GM18505 (cell line): ENCODE measurements around the gene DPPA4.

ENCODE experiments used
- ATAC-seq: cut with Tn5 transposase; IDR thresholded peaks from one replicate; pipeline ENCODE4 v1.9.1; 2021; ENCODE audit not compliant: unreplicated experiment
- POLR2A ChIP-seq: IDR thresholded peaks from 4 replicates; pipeline ENCODE4 v1.6.1; 2011; ENCODE audit warnings: borderline replicate concordance; ENCODE audit not compliant: insufficient read depth, insufficient read length; ENCODE audit errors: extremely low read depth

Gene DPPA4

DNA sequence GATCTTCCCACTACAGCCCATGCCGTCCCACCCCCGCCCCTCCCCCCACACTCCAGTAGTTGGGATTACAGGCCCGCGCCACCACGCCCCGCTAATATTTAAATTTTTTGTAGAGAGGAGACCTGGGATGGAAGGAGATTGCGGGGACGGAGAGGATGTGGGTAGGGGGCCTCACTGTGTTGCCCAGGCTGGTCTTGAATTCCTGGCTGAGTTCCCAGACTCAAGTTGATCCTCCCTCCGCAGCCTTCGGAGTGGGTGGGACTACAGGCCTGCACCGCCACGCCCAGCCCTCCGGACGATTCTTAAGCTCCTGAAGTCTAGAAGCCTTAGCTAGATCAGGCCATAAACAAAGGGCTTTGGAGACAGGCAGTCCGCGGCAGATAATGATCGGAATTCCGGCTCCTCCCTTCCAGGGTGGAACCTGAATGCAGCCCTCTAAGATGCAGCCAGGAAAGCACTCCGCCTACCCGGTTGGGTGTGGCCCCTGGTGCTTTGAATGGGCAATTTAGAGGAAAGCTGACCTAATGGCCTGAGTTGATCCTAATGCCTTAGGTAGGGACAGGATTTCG, 21.1 kb downstream of the DPPA4 start, which contains the start of gene DPPA2:
Gene DPPA2, minus strand, starts transcription at position 356 of the 569 bp plus-strand sequence. CDS start 1,975 bp downstream, outside the sequence.
- ATAC-seq, result no peak
- TF ChIP-seq POLR2A, result no peak

GRCh38 chr3:109313061-109313460, 24.3 kb downstream of the DPPA4 start:
- no peak for ATAC-seq
- TF ChIP-seq POLR2A, result no peak

DNA sequence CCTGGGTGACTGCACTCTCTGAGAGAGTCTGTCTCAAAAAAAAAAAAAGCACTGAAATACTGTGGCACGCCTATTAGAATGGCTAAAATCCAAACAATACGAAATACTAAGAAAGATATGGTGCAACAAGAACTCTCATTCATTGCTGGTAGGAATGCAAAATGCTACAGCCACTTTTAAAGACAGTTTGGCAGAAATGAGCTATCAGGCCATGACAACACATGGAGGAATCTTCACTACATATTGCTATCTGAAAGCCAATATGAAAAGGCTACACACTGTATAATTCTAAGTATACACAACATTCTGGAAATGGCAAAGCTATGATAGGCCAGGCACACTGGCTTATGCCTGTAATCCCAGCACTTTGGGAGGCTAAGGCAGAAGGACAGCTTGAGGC, 39.9 kb downstream of the DPPA4 start:
- no peak for TF ChIP-seq POLR2A
- ATAC-seq, result no peak

DNA sequence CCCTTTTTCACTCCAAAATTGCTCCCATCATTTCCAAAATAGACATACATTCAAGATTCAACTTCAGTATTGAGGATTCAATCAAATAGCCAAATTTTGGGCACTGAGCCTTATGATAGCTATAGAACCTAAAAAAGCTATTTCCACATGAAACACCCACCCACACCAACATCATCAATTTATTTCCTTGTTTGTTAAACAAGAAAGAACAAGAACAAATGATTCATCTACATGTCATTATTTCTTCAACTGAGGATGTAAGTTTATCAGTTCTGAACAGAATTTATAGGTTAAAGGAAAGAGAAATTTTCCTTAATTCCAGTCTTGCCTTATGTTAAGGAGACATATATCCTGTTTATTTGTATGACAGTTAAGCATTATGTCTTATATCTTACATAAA, 53.3 kb downstream of the DPPA4 start:
- no peak for ATAC-seq
- TF ChIP-seq POLR2A, result no peak

DNA sequence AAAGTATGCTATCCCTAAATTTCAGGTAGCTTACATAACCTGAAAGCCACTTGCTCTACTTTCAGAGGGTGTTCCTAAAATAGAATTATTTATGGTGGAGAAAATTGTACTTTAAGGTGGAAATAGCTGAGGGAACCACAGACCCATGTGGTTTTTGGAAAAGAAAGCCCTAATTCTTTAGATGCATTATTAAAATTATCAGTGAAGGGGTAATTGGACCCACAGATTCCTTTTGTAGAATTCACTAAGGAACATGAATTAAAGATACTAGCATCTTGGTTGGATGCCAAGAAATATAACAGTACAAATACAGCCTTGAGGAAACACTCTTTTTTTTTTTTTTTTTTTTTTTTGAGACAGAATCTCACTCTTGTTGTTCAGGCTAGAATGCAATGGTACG, 58.8 kb downstream of the DPPA4 start:
- TF ChIP-seq POLR2A, result no peak

DNA sequence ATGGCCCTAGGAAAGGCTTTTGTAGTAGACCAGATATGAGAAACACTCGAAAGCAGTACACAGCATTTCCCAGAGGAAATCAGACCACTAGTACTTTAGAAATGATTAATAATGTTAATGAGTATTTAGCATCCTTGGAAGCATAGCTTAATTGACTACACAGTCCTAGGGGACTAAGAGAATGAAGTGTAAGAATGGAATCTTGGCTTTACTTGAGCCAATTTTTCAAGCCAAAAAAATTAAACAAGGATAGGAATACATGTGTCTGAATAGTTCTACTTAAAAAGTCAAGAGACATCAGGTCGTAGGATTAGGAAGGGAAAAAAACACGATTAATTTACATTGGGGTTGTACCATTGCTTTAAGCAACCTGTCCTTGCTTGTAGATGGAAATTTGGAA, 59.2 kb downstream of the DPPA4 start:
- no peak for ATAC-seq
- no peak for TF ChIP-seq POLR2A

More for the DNA sequence above, 58.8 kb downstream of the DPPA4 start:
- ATAC-seq, result no peak
